Esophagus squamous epithelium (tissue), 5 donors: ENCODE data around the gene TNRC6B. TPM values are rescaled to one million over a fixed set of nuclear protein-coding genes. Genes with fewer than 3 reads are reported as not detected.
"Not testable (repeated sequence)": the region's sequence is repeated elsewhere in the genome, so short reads cannot be mapped to it uniquely, and the experiment has no call there.

Experiments
- DNase-seq: peaks from one replicate; lab custom pipeline; 2025; lab: John Stamatoyannopoulos, UW
- H3K27ac ChIP-seq, 4 donors: fragments of 200-600 bp; sonication (generic); one replicate each; pipeline ENCODE4 v1.5.1; 2016 to 2019; ENCODE audit warnings: mild to moderate bottlenecking in 1 of 4
- H3K27me3 ChIP-seq, 4 donors: fragments of 200-600 bp; sonication (generic); 1 replicate in 3 of 4; 2 replicates in 1 of 4; pipeline versions ENCODE4 v1.5.1 to v1.6.0; 2017 to 2021; ENCODE audit warnings: antibody characterized with exemption in 1 of 4
- H3K36me3 ChIP-seq, 3 donors: fragments of 200-600 bp; sonication (generic); one replicate each; pipeline ENCODE4 v1.5.1; 2016 to 2019
- H3K4me1 ChIP-seq, 3 donors: fragments of 200-600 bp; sonication (generic); one replicate each; pipeline ENCODE4 v1.5.1; 2017 to 2019
- H3K4me3 ChIP-seq, 4 donors: fragments of 200-600 bp; sonication (generic); 1 replicate in 3 of 4; 2 replicates in 1 of 4; pipeline ENCODE4 v1.5.1; 2016 to 2019; ENCODE audit warnings: mild to moderate bottlenecking in 2 of 4, moderate library complexity in 1 of 4
- H3K9me3 ChIP-seq, 3 donors: fragments of 200-600 bp; sonication (generic); one replicate each; pipeline ENCODE4 v1.5.1; 2016 to 2019
- CTCF ChIP-seq, 6 experiments: fragments of 450-650 bp in 4 of 6; fragments of 200-600 bp in 2 of 6; sonication (generic) in 2 of 6; IDR thresholded peaks; one replicate each; pipeline ENCODE4 v1.5.1; 2016 to 2019; ENCODE audit warnings: antibody characterized with exemption in 6 of 6, mild to moderate bottlenecking in 4 of 6, moderate library complexity in 4 of 6
- POLR2A ChIP-seq, 4 donors: fragments of 450-650 bp; IDR thresholded peaks; one replicate each; pipeline ENCODE4 v1.6.1; 2017; ENCODE audit warnings: antibody characterized with exemption in 4 of 4, mild to moderate bottlenecking in 4 of 4, moderate library complexity in 3 of 4
- WGBS, 2 donors: methylation state at CpG; one replicate each; pipeline ENCODE4 v1.1.5; 2018; 5-methylcytosine and 5-hydroxymethylcytosine counted together
- intact Hi-C: fragments of 100-400 bp; cut with DNase I; formaldehyde crosslinking; loops from one replicate; pipeline ENCODE4 v1.15.0; 2022
- total RNA-seq, 4 donors: library from RNA; depleted of rRNA; stranded (reverse); fragments of >200 nt; gene quantifications; one replicate each; pipeline ENCODE4 v1.1.0, GENCODE V29; 2016
- donor health status: DM: yes; HTN: yes; CAD: no.

Gene TNRC6B
- total RNA-seq, 4 donors from 2014 or later = 20.7 to 36.5 (median 26.9) TPM

GRCh38 chr22:40218723-40219294, 41.1 kb downstream of the TNRC6B start:
- intact Hi-C loops = no loop called here
- no peak for DNase-seq
- H3K36me3 ChIP-seq = no peaks in the 10 kb centered on the region
- TF ChIP-seq CTCF (IDR thresholded peaks at IDR 0.05) (no peak), POLR2A (IDR thresholded peaks at IDR 0.05) (no peak)
- WGBS, 2 donors = 65 to 68% methylated on average over 6 of the region's 6 CpGs
- H3K27me3 ChIP-seq = no peaks in the 10 kb centered on the region
- peaks cover 32 to 88% (median 58%) of the 10 kb centered on the region in 3 donors for H3K4me1 ChIP-seq
- H3K27ac ChIP-seq = peak overlapping the region in 3 of 4 donors; percentile 1 to 80 (median 66)
- no peaks in the 10 kb centered on the region for H3K9me3 ChIP-seq
- no peak overlapping the region for H3K4me3 ChIP-seq

DNA sequence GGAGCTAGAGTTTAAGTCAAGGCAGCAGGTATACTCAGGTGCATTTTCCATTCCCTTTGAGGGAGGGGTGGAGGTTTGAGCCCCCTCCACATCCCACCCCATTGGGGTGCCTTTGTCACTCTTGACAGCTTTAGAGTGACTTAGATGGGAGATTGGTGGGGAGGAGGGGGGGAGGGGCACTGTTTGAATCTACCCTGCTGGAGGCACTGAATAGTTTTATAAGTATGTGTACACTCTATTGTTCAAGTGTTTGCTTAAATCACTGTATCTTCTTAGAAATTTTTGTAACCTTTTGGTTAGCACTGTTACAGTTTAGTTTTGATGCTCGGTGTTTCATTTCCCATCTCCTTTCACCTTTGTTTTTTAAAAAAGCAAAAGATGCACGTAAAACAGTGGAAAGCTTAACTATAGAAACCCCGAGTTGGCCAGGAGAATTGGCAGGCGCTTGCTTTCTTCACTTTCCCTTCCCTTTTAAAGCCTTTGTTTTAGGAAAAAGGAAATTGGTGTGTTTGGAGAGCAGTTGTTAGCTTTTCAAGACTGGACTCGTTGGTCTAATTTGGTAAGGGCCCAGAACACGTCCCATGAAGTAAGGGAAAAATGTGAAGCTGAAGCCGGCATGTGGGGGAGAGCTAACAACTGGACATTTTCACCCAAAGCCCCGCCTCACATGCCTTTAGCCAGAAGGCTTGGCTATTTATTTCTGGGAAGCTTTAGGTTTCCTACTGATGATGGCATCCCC, 42.8 kb downstream of the TNRC6B start:
- Histone ChIP-seq H3K9me3 (no peaks in the 10 kb centered on the region), H3K4me1 (peaks cover 32 to 86% (median 53%) of the 10 kb centered on the region in 3 donors), H3K36me3 (no peaks in the 10 kb centered on the region), H3K27me3 (no peaks in the 10 kb centered on the region), H3K4me3 (peak overlapping the region in 1 of 4 donors; percentile 31), H3K27ac (peak overlapping the region; percentile 66 to 81 (median 74))
- 19 to 23% methylated on average over 8 of the region's 8 CpGs for WGBS, 2 donors
- peak in 1 of 6 experiments; percentile 21 for TF ChIP-seq CTCF (IDR thresholded peaks at IDR 0.05)
- TF ChIP-seq POLR2A (IDR thresholded peaks at IDR 0.05) = no peak
- no peak for DNase-seq
- intact Hi-C loops = no loop called here

- Histone ChIP-seq H3K9me3 (no peaks in the 10 kb centered on the region), H3K27me3 (no peaks in the 10 kb centered on the region), H3K36me3 (no peaks in the 10 kb centered on the region), H3K4me1 (peaks cover 32 to 81% (median 50%) of the 10 kb centered on the region in 3 donors), H3K27ac (peak overlapping the region; percentile 66 to 81 (median 74)), H3K4me3 (peak overlapping the region in 1 of 4 donors; percentile 31)
- no peak for DNase-seq
- TF ChIP-seq CTCF (IDR thresholded peaks at IDR 0.05) (peak in 1 of 6 experiments; percentile 4), POLR2A (IDR thresholded peaks at IDR 0.05) (no peak)
- intact Hi-C loops = no loop called here
- WGBS, 2 donors = 38 to 45% methylated on average over 5 of the region's 5 CpGs
Observed at GRCh38 chr22:40221055-40221414, 43.3 kb downstream of the TNRC6B start.

- intact Hi-C loops, H3K36me3 ChIP-seq, DNase-seq, H3K4me3 ChIP-seq, H3K27me3 ChIP-seq, H3K9me3 ChIP-seq: not testable (repeated sequence)
- TF ChIP-seq CTCF (IDR thresholded peaks at IDR 0.05) = peak in 1 of 6 experiments; percentile 4
- 42% methylated on average over 8 of the region's 8 CpGs for WGBS, 2 donors
- Histone ChIP-seq H3K27ac (peak overlapping the region in 3 of 4 donors; percentile 30 to 80 (median 66)), H3K4me1 (peaks cover 32 to 69% (median 50%) of the 10 kb centered on the region in 3 donors)
Observed at GRCh38 chr22:40222979-40223378, 45.3 kb downstream of the TNRC6B start.

DNA sequence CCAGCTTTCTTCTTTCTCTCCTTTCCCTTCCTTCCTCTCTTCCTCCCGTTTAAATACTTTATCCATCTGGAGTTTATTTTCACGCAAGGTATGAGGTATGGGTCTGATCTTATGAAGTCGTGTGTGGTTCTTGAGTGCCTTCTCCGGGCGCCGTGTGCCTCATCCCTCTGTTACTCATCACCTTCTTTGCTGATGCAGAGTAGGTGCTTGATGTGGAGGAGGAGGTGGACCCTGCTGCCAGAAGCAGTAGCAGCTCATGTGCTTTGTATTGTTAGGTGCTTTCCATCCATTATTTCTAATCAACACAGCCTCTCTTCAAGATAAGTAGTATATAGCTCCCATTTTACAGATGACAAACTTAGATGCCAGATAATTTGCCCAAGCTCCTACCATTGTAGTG, 47.0 kb downstream of the TNRC6B start:
- Histone ChIP-seq H3K27me3 (no peaks in the 10 kb centered on the region), H3K36me3 (peaks cover 0 to 12% (median 0%) of the 10 kb centered on the region in 3 donors), H3K27ac (no peak overlapping the region), H3K4me3 (no peak overlapping the region), H3K9me3 (no peaks in the 10 kb centered on the region), H3K4me1 (peaks cover 20 to 60% (median 38%) of the 10 kb centered on the region in 3 donors)
- TF ChIP-seq CTCF (IDR thresholded peaks at IDR 0.05) = no peak
- TF ChIP-seq POLR2A (IDR thresholded peaks at IDR 0.05) = no peak
- intact Hi-C loops = no loop called here
- no peak for DNase-seq
- 58 to 63% methylated on average over 6 of the region's 6 CpGs for WGBS, 2 donors
